Measurements from ENCODE around the gene ZNF862. TPM values are rescaled to one million over a fixed set of nuclear protein-coding genes. Genes with fewer than 3 reads are reported as not detected.
"Not testable (repeated sequence)": the region's sequence is repeated elsewhere in the genome, so short reads cannot be mapped to it uniquely, and the experiment has no call there.

ZNF862 gene
- total RNA-seq, 1 experiment from 2014 or later = 42.4 TPM

GRCh38 chr7:149828357-149829309 is 9.5 kb upstream of the ZNF862 start:
- intact Hi-C loops (cut with micrococcal nuclease; ENCODE audit: unreplicated experiment) = no loop called here
- no peak overlapping the region for H2AFZ ChIP-seq
- CTCF ChIA-PET = no interaction called here
- H3K27ac ChIP-seq = no peak overlapping the region
- H3K36me3 ChIP-seq (ENCODE audit: low read depth) = no peaks in the 10 kb centered on the region
- no peak overlapping the region for H3K4me2 ChIP-seq
- no peaks in the 10 kb centered on the region for H3K9me3 ChIP-seq (ENCODE audit: insufficient read depth, low read depth)
- H3K27me3 ChIP-seq (ENCODE audit: insufficient read depth, low read depth) = peaks cover 45% of the 10 kb centered on the region
- no peaks in the 10 kb centered on the region for H3F3A ChIP-seq (ENCODE audit: insufficient read depth, low read depth)
- no peaks in the 10 kb centered on the region for H3K4me1 ChIP-seq (replicated peaks; ENCODE audit: insufficient read depth)
- H3K9me2 ChIP-seq (ENCODE audit: insufficient read depth) = no peaks in the 10 kb centered on the region
- no peak overlapping the region for H3K4me3 ChIP-seq
- no TSS peak for BruUV-seq (replicated peaks)
- H3K79me2 ChIP-seq (ENCODE audit: low read depth) = no peaks in the 10 kb centered on the region
- TF ChIP-seq EZH2 (IDR thresholded peaks at IDR 0.05; ENCODE audit: low read depth) = no peak
- TF ChIP-seq, protein P1, sequence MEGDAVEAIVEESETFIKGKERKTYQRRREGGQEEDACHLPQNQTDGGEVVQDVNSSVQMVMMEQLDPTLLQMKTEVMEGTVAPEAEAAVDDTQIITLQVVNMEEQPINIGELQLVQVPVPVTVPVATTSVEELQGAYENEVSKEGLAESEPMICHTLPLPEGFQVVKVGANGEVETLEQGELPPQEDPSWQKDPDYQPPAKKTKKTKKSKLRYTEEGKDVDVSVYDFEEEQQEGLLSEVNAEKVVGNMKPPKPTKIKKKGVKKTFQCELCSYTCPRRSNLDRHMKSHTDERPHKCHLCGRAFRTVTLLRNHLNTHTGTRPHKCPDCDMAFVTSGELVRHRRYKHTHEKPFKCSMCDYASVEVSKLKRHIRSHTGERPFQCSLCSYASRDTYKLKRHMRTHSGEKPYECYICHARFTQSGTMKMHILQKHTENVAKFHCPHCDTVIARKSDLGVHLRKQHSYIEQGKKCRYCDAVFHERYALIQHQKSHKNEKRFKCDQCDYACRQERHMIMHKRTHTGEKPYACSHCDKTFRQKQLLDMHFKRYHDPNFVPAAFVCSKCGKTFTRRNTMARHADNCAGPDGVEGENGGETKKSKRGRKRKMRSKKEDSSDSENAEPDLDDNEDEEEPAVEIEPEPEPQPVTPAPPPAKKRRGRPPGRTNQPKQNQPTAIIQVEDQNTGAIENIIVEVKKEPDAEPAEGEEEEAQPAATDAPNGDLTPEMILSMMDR (conservative IDR thresholded peaks at IDR 0.05) = no peak
- DNase-seq = no peak
- POLR2A ChIA-PET (ENCODE audit: unreplicated experiment) = no interaction called here
- H4K20me1 ChIP-seq (ENCODE audit: insufficient read depth) = no peaks in the 10 kb centered on the region

DNA sequence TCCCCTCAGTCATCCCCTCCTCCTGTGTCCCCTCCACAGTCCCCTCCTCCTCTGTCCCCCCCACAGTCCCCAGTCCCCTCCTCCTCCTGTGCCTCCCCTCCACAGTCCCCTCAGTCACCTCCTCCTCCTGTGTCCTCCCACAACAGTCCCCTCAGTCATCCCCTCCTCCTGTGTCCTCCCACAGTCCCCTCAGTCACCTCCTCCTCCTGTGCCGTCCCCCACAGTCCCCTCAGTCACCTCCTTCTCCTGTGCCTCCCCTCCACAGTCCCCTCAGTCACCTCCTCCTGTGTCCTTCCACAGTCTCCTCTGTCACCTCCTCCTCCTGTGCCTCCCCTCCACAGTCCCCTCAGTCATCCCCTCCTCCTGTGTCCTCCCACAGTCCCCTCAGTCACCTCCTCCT is 7.6 kb upstream of the ZNF862 start:
- H3K36me3 ChIP-seq (ENCODE audit: low read depth); DNase-seq; H3K9me2 ChIP-seq (ENCODE audit: insufficient read depth); H3K27ac ChIP-seq; H3K4me1 ChIP-seq (replicated peaks; ENCODE audit: insufficient read depth); BruUV-seq (replicated peaks); POLR2A ChIA-PET (ENCODE audit: unreplicated experiment); intact Hi-C loops (cut with micrococcal nuclease; ENCODE audit: unreplicated experiment); H2AFZ ChIP-seq; H3K4me3 ChIP-seq; CTCF ChIA-PET; H4K20me1 ChIP-seq (ENCODE audit: insufficient read depth); H3F3A ChIP-seq (ENCODE audit: insufficient read depth, low read depth); H3K9me3 ChIP-seq (ENCODE audit: insufficient read depth, low read depth); H3K79me2 ChIP-seq (ENCODE audit: low read depth); H3K4me2 ChIP-seq: not testable (repeated sequence)
- peaks cover 51% of the 10 kb centered on the region for H3K27me3 ChIP-seq (ENCODE audit: insufficient read depth, low read depth)

GRCh38 chr7:149830997-149831740 is 7.0 kb upstream of the ZNF862 start:
- no peak for TF ChIP-seq EZH2 (IDR thresholded peaks at IDR 0.05; ENCODE audit: low read depth)
- TF ChIP-seq, protein P1 (conservative IDR thresholded peaks at IDR 0.05) = no peak
- POLR2A ChIA-PET (ENCODE audit: unreplicated experiment) = interaction anchor here (0.6 kb wide), 1 partner anchor 40 kb away, joined by 6 read pairs; no protein-coding TSS in a partner anchor
- H4K20me1 ChIP-seq (ENCODE audit: insufficient read depth) = no peaks in the 10 kb centered on the region
- no peaks in the 10 kb centered on the region for H3K36me3 ChIP-seq (ENCODE audit: low read depth)
- no peak overlapping the region for H3K27ac ChIP-seq
- no TSS peak for BruUV-seq (replicated peaks)
- no peak overlapping the region for H3K4me2 ChIP-seq
- no peaks in the 10 kb centered on the region for H3K79me2 ChIP-seq (ENCODE audit: low read depth)
- peaks cover 49% of the 10 kb centered on the region for H3K27me3 ChIP-seq (ENCODE audit: insufficient read depth, low read depth)
- H2AFZ ChIP-seq = no peak overlapping the region
- CTCF ChIA-PET = no interaction called here
- DNase-seq = no peak
- H3F3A ChIP-seq (ENCODE audit: insufficient read depth, low read depth) = no peaks in the 10 kb centered on the region
- H3K4me1 ChIP-seq (replicated peaks; ENCODE audit: insufficient read depth) = no peaks in the 10 kb centered on the region
- intact Hi-C loops (cut with micrococcal nuclease; ENCODE audit: unreplicated experiment) = no loop called here
- H3K9me3 ChIP-seq (ENCODE audit: insufficient read depth, low read depth) = no peaks in the 10 kb centered on the region
- H3K9me2 ChIP-seq (ENCODE audit: insufficient read depth) = no peaks in the 10 kb centered on the region
- no peak overlapping the region for H3K4me3 ChIP-seq
